ENCODE measurements around the gene ADAP2. TPM values are rescaled to one million over a fixed set of nuclear protein-coding genes. Genes with fewer than 3 reads are reported as not detected.

ADAP2 gene
- total RNA-seq, 1 donor from 2014 or later = 1.7 TPM

DNA sequence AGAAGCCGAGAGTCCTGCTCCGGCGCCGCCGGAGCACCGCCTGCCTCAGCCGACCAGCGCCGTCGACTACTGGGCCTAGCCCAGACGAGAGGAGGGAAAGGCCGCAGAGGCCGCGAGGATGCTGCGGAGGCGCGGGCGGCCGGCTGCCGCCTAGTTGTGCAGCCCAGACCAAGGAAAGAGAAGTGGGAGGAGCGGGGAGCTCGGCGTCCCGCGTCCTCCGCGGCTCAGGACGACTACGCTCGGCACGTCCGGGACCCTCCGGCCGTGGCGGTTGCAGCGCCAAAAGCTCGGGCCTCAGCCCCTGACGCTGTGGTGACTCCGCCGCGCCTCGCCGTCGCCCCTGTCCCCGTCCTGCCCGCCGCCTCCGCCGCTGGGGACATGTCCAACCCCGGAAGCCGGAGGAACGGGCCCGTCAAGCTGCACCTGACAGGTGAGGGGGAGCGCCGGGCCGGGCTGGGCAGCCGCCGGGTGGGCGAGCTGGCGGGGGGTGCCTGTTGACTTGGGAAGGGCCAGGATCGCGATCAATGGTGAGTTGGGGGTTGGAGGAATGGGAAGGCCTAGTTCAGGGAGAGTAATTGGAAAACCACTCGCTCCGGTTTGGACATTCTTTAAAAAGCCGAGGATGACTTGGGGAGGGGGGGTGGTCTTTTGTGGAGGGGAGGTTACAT is 86.8 kb downstream of the ADAP2 start:
- peak overlapping the region; percentile 84 for H3K4me3 Mint-ChIP-seq
- TF ChIP-seq, protein P1, sequence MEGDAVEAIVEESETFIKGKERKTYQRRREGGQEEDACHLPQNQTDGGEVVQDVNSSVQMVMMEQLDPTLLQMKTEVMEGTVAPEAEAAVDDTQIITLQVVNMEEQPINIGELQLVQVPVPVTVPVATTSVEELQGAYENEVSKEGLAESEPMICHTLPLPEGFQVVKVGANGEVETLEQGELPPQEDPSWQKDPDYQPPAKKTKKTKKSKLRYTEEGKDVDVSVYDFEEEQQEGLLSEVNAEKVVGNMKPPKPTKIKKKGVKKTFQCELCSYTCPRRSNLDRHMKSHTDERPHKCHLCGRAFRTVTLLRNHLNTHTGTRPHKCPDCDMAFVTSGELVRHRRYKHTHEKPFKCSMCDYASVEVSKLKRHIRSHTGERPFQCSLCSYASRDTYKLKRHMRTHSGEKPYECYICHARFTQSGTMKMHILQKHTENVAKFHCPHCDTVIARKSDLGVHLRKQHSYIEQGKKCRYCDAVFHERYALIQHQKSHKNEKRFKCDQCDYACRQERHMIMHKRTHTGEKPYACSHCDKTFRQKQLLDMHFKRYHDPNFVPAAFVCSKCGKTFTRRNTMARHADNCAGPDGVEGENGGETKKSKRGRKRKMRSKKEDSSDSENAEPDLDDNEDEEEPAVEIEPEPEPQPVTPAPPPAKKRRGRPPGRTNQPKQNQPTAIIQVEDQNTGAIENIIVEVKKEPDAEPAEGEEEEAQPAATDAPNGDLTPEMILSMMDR (conservative IDR thresholded peaks at IDR 0.05) = no peak
- H3K27me3 Mint-ChIP-seq (ENCODE audit: low read depth) = peaks cover 29% of the 10 kb centered on the region
- H3K9me3 Mint-ChIP-seq = peaks cover 3% of the 10 kb centered on the region
- H3K4me1 Mint-ChIP-seq = peaks cover 23% of the 10 kb centered on the region
- peak; percentile 55 for DNase-seq (ENCODE audit: low read depth, low spot score)
- H3K27ac Mint-ChIP-seq (ENCODE audit: unreplicated experiment) = peak overlapping the region; percentile 80
- peaks cover 10% of the 10 kb centered on the region for H3K36me3 Mint-ChIP-seq (ENCODE audit: low read depth)

Other genes starting within 250 kb of the ADAP2 start
- 14.1 and 14.3 TPM in 2 replicates for gene CRLF3, start 97.3 kb upstream of the ADAP2 start, total RNA-seq
- gene ATAD5, start 90.0 kb upstream of the ADAP2 start, total RNA-seq = 24.0 and 26.3 TPM in 2 replicates
- gene TEFM, start 15.7 kb upstream of the ADAP2 start, total RNA-seq = 10.8 and 15.0 TPM in 2 replicates
- 5.9 and 6.4 TPM in 2 replicates for gene RNF135, start 49.1 kb downstream of the ADAP2 start, total RNA-seq
- 60.6 and 62.9 TPM in 2 replicates for gene NF1, start 173.0 kb downstream of the ADAP2 start, total RNA-seq

Measured in neural crest cell (in vitro differentiated cells).